Keratinocyte (primary cell): ENCODE measurements around the gene MTO1. TPM values are rescaled to one million over a fixed set of nuclear protein-coding genes. Genes with fewer than 3 reads are reported as not detected.
A peak's percentile ranks its signal among the peaks of the same experiment; 100 is the strongest.
"Not testable (repeated sequence)": the region's sequence is repeated elsewhere in the genome, so short reads cannot be mapped to it uniquely, and the experiment has no call there.

Source experiments
- DNase-seq: peaks from one replicate; pipeline ENCODE4 v3.0.0-alpha.2; 2011; ENCODE audit warnings: low read depth, missing footprints, low spot score
- FAIRE-seq: peaks from 2 replicates; lab custom pipeline; 2011; peaks lifted over from hg19 to GRCh38; lab: Jason Lieb, UNC
- H2AFZ ChIP-seq: 2 replicates; pipeline ENCODE4 v1.6.0; 2012; ENCODE audit warnings: low read length, control low read depth, inconsistent platforms; ENCODE audit not compliant: control insufficient read depth
- H3K27ac ChIP-seq: 2 replicates; pipeline ENCODE4 v1.5.1; 2011; ENCODE audit warnings: low read length; ENCODE audit not compliant: control insufficient read depth, insufficient read depth
- H3K27me3 ChIP-seq: 3 replicates; pipeline ENCODE4 v1.6.0; 2011; ENCODE audit warnings: low read length; ENCODE audit not compliant: control insufficient read depth, insufficient read depth; ENCODE audit errors: extremely low read depth
- H3K36me3 ChIP-seq, 2 experiments: 2 replicates in 1 of 2; 3 replicates in 1 of 2; pipeline ENCODE4 v1.5.1; 2011; ENCODE audit warnings: low read length in 2 of 2, mild to moderate bottlenecking in 1 of 2; ENCODE audit not compliant: control insufficient read depth in 2 of 2, insufficient read depth in 2 of 2; ENCODE audit errors: extremely low read depth in 1 of 2
- H3K4me1 ChIP-seq: 3 replicates; pipeline ENCODE4 v1.5.1; 2011; ENCODE audit warnings: low read length; ENCODE audit not compliant: control insufficient read depth, insufficient read depth; ENCODE audit errors: extremely low read depth
- H3K4me2 ChIP-seq: 3 replicates; pipeline ENCODE4 v1.6.0; 2011; ENCODE audit warnings: low read depth, low read length; ENCODE audit not compliant: control insufficient read depth, insufficient read depth; ENCODE audit errors: extremely low read depth
- H3K4me3 ChIP-seq, 3 experiments: fragments of 200-600 bp in 1 of 3; sonication (generic) in 1 of 3; 2 replicates in 2 of 3; 3 replicates in 1 of 3; pipeline ENCODE4 v1.5.1; 2011 to 2016; ENCODE audit warnings: low read length in 3 of 3, mild to moderate bottlenecking in 3 of 3, control low read depth in 2 of 3, inconsistent platforms in 1 of 3, low read depth in 1 of 3, mixed read lengths in 1 of 3, mixed run types in 1 of 3, moderate library complexity in 1 of 3; ENCODE audit not compliant: control insufficient read depth in 2 of 3, insufficient read depth in 2 of 3; ENCODE audit errors: extremely low read depth in 1 of 3
- H3K79me2 ChIP-seq: 2 replicates; pipeline ENCODE4 v1.6.0; 2012; ENCODE audit warnings: low read length; ENCODE audit not compliant: control insufficient read depth, insufficient read depth
- H3K9ac ChIP-seq: 3 replicates; pipeline ENCODE4 v1.6.0; 2011; ENCODE audit warnings: low read length; ENCODE audit not compliant: control insufficient read depth, insufficient read depth; ENCODE audit errors: extremely low read depth
- H3K9me1 ChIP-seq: 3 replicates; pipeline ENCODE4 v1.6.0; 2011; ENCODE audit warnings: low read length; ENCODE audit not compliant: control insufficient read depth, insufficient read depth; ENCODE audit errors: extremely low read depth
- H3K9me3 ChIP-seq: 2 replicates; pipeline ENCODE4 v1.5.1; 2012; ENCODE audit warnings: low read depth, low read length; ENCODE audit not compliant: control insufficient read depth
- H4K20me1 ChIP-seq: 3 replicates; pipeline ENCODE4 v1.6.0; 2011; ENCODE audit warnings: low read length; ENCODE audit not compliant: control insufficient read depth, insufficient read depth; ENCODE audit errors: extremely low read depth
- EZH2 ChIP-seq: IDR thresholded peaks from one replicate; pipeline ENCODE4 v1.6.1; 2012; ENCODE audit warnings: inconsistent platforms, mild to moderate bottlenecking, low read length, moderate library complexity
- dilution Hi-C: fragments of 300-500 bp; cut with MboI; formaldehyde crosslinking; loops from one replicate; pipeline ENCODE4 v1.7.0; 2020; ENCODE audit warnings: low sequenced_read_pairs; ENCODE audit not compliant: extremely low pct_ligation_motif_present
- polyA plus RNA-seq, 5 experiments: library from polyadenylated mRNA; depleted of rRNA in 3 of 5; stranded (reverse) in 3 of 5; stranded (forward) in 1 of 5; unstranded in 1 of 5; fragments of >200 nt; gene quantifications; 1 replicate in 1 of 5; 2 replicates in 3 of 5; 3 replicates in 1 of 5; pipeline versions ENCODE4 v1.2.1 to v1.2.3, GENCODE V29; 2011 to 2012; ENCODE audit warnings: missing spikeins in 2 of 5, low read depth in 1 of 5, low replicate concordance in 1 of 5
- TF ChIP-seq, protein P1 (sequence below), 3 experiments: IDR thresholded peaks in 1 of 3; conservative IDR thresholded peaks in 1 of 3; optimal IDR thresholded peaks in 1 of 3; 2 replicates in 2 of 3; 3 replicates in 1 of 3; pipeline versions ENCODE3 to v1.5.1; 2011; ENCODE audit warnings: low read length in 3 of 3, mild to moderate bottlenecking in 3 of 3, moderate library complexity in 2 of 3, control low read depth in 1 of 3, inconsistent platforms in 1 of 3; ENCODE audit not compliant: insufficient read depth in 2 of 3; ENCODE audit errors: extremely low read depth in 1 of 3

Gene MTO1
- polyA plus RNA-seq, 1 donor (not counting 4 experiments of a cell fraction or from before 2014, with no cell fraction given), result 24.5 TPM

DNA sequence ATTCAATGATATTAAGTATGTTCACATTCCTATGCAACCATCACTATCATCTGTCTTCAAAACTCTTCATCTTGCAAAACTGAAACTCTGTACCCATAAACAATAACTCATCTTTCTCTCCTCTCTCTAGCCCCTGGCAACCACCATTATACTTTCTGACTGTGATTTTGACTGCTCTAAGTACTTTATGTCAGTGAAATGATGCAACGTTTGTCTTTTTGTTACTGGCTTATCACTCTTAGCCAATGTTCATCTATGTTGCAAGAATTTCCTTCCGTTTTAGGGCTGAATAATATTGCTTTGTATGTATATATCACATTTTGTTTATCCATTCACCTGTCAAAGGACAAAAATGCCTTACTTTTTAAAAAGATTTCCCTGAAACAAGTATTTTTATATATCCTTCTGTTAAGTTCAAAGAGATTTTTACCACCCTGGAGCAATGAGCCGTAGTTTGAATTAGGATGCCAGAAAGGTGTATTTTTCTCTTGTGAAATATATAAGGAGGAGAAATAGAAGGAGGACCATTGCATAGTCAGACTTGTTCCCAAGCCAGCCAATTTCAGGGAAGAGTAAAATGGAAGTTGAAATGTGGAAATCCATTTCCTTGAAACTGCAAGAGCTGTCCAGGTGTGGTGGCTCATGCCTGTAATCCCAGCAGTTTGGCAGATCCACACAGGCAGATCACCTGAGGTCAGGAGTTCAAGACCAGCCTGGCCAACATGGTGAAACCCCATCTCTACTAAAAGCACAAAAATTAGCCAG lies 5.5 kb upstream of the MTO1 start:
- TF ChIP-seq, protein P1, sequence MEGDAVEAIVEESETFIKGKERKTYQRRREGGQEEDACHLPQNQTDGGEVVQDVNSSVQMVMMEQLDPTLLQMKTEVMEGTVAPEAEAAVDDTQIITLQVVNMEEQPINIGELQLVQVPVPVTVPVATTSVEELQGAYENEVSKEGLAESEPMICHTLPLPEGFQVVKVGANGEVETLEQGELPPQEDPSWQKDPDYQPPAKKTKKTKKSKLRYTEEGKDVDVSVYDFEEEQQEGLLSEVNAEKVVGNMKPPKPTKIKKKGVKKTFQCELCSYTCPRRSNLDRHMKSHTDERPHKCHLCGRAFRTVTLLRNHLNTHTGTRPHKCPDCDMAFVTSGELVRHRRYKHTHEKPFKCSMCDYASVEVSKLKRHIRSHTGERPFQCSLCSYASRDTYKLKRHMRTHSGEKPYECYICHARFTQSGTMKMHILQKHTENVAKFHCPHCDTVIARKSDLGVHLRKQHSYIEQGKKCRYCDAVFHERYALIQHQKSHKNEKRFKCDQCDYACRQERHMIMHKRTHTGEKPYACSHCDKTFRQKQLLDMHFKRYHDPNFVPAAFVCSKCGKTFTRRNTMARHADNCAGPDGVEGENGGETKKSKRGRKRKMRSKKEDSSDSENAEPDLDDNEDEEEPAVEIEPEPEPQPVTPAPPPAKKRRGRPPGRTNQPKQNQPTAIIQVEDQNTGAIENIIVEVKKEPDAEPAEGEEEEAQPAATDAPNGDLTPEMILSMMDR (optimal IDR thresholded peaks at IDR 0.05 in 1 of 3, IDR thresholded peaks at IDR 0.05 in 1 of 3, conservative IDR thresholded peaks at IDR 0.05 in 1 of 3; ENCODE audit: extremely low read depth in 1 of 3, insufficient read depth in 2 of 3, low read length in 3 of 3), result no peak
- no peak for TF ChIP-seq EZH2
- DNase-seq (no peak), FAIRE-seq (no peak)
- H3K27me3 ChIP-seq, result no peaks in the 10 kb centered on the region
- dilution Hi-C loops, result no loop called here
- H3K4me1 ChIP-seq, result peaks cover 15% of the 10 kb centered on the region
- H3K79me2 ChIP-seq, result peaks cover 5% of the 10 kb centered on the region
- H4K20me1 ChIP-seq, result no peaks in the 10 kb centered on the region
- no peaks in the 10 kb centered on the region for H3K9me3 ChIP-seq
- H3K9ac ChIP-seq, result no peak overlapping the region
- no peaks in the 10 kb centered on the region for H3K36me3 ChIP-seq
- H2AFZ ChIP-seq, result no peak overlapping the region
- no peak overlapping the region for H3K4me3 ChIP-seq
- peak overlapping the region; percentile 8 for H3K27ac ChIP-seq
- H3K9me1 ChIP-seq, result no peaks in the 10 kb centered on the region
- H3K4me2 ChIP-seq, result no peak overlapping the region

DNA sequence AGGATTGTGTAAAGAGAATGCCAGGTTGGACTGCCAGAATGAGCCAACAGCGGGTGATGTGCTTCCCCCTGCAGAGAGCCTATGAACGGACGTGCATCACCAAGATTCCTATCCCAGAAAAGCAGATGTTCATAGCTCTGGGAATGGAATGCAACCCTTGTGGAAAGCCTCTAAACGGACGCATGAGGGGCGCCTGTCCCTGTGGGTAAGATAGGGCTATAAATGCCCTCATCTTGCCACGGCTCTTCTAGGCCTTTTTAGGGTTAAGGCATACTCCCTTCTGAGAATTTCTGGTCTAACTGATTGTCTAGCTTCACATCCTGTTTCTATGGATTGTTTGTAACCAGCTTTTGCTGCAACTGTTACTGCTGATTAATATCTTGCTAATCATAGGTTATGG lies 2.1 kb upstream of the MTO1 start:
- H3K9ac ChIP-seq, FAIRE-seq, H3K9me3 ChIP-seq, H3K4me3 ChIP-seq, H3K36me3 ChIP-seq, H3K27me3 ChIP-seq, H3K9me1 ChIP-seq, DNase-seq, H2AFZ ChIP-seq, dilution Hi-C loops, H3K27ac ChIP-seq, H4K20me1 ChIP-seq, H3K4me2 ChIP-seq: not testable (repeated sequence)
- Histone ChIP-seq H3K79me2 (peaks cover 22% of the 10 kb centered on the region), H3K4me1 (peaks cover 14% of the 10 kb centered on the region)
